Frontal cortex (tissue), 4 donors: Measurements from ENCODE around the gene CDK12. TPM values are rescaled to one million over a fixed set of nuclear protein-coding genes. Genes with fewer than 3 reads are reported as not detected.
"Not testable (repeated sequence)": the region's sequence is repeated elsewhere in the genome, so short reads cannot be mapped to it uniquely, and the experiment has no call there.

Source experiments
- DNase-seq, 2 donors: peaks; one replicate each; pipeline ENCODE4 v3.0.0; 2012; ENCODE audit warnings: low spot score in 2 of 2
- FAIRE-seq: peaks from 2 replicates; lab custom pipeline; 2012; peaks lifted over from hg19 to GRCh38; lab: Jason Lieb, UNC
- total RNA-seq: library from RNA; depleted of rRNA; stranded (reverse); fragments of >200 nt; gene quantifications from one replicate; pipeline ENCODE4 v1.2.3, GENCODE V29; 2014
- donor health status: control.
- donor health status: control.
- donor health status: control.

CDK12 gene
- total RNA-seq, 1 donor from 2014 or later: 16.7 TPM

DNA sequence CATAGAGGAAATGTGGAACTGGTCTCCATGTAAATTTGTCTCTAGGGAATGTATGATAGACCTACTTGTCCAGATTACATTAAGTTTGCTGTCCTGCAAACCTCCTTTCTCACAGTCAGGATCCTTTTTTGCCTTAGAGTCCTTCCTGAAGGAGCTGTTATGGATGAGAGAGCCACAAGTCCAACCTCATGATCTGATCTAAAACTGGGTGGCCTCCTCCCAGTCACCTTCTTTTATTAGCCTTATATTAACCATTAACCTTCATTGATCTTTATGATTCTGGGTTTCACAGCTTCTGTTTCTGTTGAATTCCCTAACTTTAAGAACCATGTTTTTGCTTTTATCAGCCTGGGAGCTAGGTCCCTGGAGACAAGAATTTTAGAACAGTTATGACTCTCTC, 82.4 kb downstream of the CDK12 start:
- DNase-seq (no peak), FAIRE-seq (no peak)

- not testable (repeated sequence) for DNase-seq, FAIRE-seq
Measured at GRCh38 chr17:39544361-39544760, 83.1 kb downstream of the CDK12 start.

DNA sequence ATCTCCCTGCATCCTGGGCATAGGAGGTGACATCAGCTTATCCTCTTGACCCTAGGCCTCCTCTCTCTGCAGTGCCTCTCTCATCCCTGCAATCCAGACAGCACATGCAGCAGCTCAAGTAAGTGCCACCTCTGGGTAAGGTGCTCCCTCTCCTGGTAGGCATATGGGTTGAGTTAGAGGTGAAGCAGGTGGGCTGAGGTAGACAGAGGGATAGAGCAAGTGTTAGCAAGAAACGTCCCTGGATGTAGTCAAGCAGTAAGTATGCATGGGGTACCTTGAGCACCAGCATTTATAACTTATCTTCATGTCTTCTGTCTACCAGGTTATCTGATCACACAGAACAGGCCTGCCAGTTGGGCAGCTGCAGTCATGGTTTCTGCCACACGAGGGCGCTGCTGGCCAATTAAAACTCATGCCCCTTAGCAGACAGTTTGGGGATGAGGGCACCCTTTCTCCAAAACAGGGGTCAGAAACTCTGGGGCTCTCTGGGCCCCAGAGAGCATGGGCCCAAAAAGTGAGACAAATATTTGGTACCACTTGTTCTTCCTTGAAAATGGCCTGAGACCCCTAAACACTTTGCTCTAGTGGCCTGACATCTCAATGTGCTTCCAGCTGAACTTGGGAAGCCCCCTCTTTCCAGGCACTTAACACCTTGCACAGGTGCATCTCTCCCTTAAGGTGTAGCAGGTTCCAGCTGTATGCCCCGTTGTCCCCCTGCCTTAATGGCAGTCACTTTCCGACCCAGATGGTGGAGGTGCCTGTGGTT, 86.6 kb downstream of the CDK12 start:
- FAIRE-seq: no peak
- DNase-seq: peak in 1 of 2 donors; percentile 67

DNA sequence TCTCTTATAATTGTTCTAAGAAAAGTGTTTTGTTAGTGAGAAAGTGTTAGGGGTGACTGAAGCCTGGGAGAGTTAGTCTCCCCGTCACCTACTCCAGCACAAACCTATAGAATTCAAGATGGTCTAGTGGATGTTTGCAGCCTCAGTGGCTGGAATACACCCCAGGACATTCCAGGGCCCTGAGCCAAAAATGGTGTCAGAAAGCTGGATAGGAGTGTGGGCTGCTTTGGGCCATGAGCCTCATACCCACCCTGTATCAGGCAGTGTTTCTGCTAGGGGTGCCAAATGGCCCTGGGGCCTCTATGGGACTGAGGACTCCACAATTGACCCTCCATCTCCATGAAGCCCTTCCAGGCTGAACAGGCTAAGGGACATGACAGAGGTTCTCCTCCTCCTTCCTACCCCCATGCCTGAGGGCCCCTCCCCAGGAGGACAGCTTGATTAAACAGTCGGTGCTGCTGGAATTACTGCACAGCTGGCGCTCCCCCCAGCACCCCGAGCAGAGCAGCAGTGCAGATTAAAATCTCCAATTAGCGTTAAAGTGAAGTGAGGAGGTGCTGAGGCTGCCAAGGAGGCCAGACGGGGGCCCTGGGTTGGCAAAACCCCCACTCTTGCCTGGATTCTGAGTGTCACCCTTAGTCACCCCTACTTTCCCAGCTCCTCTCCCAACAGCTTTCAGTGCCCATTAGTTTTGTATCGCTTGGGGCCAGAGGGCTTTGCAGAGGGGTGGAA, 87.4 kb downstream of the CDK12 start:
- no peak for FAIRE-seq

GRCh38 chr17:39549747-39550573, 88.7 kb downstream of the CDK12 start:
- DNase-seq: no peak

More for the DNA sequence above, 87.4 kb downstream of the CDK12 start:
- no peak for DNase-seq

GRCh38 chr17:39551879-39552278, 90.6 kb downstream of the CDK12 start:
- DNase-seq (no peak), FAIRE-seq (no peak)

More at GRCh38 chr17:39549747-39550573, 88.7 kb downstream of the CDK12 start:
- no peak for FAIRE-seq

GRCh38 chr17:39553341-39553945, 92.2 kb downstream of the CDK12 start:
- DNase-seq: no peak

DNA sequence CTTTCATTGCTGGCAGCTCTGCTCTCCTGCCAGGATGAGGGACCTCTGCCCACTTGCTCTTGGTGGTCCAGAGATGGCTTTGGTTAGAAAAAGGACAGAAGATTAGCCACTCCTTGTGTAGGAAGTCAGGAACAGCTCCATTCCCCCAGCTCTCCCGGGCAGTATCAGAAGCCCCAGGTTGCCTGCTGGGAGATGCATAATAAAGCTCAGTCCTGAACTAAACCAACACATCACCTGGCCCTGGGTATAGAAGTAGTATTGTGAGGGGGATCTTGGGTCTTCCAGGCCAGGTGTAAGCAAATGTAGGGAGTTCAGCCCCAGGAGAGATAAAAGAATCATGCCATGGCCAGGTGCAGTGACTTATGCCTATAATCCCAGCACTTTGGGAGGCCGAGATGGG, 94.1 kb downstream of the CDK12 start:
- FAIRE-seq (no peak), DNase-seq (no peak)

More at GRCh38 chr17:39553341-39553945, 92.2 kb downstream of the CDK12 start:
- no peak for FAIRE-seq

GRCh38 chr17:39556423-39556822, 95.1 kb downstream of the CDK12 start:
- FAIRE-seq: no peak
- no peak for DNase-seq

- FAIRE-seq (no peak), DNase-seq (no peak)
Measured at GRCh38 chr17:39562395-39562794, 101.1 kb downstream of the CDK12 start.

- FAIRE-seq (no peak), DNase-seq (no peak)
Measured at GRCh38 chr17:39562976-39563375, 101.7 kb downstream of the CDK12 start.

GRCh38 chr17:39563476-39563875, 102.2 kb downstream of the CDK12 start:
- DNase-seq (no peak), FAIRE-seq (no peak)

DNA sequence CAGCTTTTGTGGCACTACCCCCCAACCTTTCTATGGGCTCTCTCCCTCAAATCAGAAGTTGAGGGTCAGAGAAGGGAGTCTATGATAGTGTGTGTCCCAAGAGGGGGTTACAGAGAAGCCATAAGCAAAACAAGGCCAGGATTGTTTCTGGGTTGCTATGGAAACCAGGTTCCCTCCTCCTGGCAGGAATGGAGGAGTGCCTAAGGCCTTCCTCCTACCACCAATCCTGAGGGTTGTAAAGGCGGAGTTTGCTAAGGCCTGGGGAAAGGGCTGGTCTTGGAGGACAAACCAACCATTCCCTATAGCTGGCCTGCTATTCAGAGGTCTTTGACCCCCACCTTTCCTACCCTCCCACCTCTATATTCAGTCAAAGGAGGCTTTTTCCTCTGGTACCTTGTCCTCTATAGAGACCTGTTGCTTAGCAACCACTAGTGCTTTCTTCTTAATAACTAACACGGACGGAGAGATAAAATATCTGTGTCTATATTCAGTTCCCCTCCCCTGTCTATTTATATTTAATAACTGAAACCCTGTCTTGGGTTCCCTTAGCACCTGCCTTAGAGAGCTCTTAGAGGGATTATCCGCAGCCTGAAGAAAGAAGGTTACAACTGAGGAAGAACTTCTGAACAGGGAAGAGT, 103.0 kb downstream of the CDK12 start:
- FAIRE-seq (no peak), DNase-seq (no peak)

GRCh38 chr17:39566094-39566850, 105.0 kb downstream of the CDK12 start:
- DNase-seq (no peak), FAIRE-seq (no peak)

DNA sequence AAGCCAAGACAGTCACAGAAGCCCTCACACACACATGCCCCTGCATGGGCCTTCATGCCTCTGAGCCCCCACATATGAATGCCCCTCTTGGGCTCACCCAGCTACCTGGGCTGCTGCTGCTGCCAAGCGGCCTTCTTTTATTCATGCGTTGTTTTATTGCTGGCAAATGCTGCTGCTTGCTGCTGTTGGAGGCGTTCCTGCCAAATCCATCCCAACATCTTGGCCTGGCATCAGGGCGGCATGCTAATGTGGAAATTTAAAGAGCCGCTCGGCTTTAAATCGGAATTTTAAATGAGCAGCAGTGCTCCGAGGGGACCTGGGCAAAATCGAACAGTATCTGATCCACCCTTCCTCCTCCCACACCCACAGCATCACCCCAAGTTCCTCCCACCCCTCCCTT, 107.4 kb downstream of the CDK12 start:
- FAIRE-seq: no peak
- DNase-seq: no peak

GRCh38 chr17:39569126-39569525, 107.8 kb downstream of the CDK12 start:
- FAIRE-seq (no peak), DNase-seq (no peak)

GRCh38 chr17:39572121-39572520, 110.8 kb downstream of the CDK12 start:
- FAIRE-seq (no peak), DNase-seq (no peak)

- peak; percentile 65 to 74 for DNase-seq
- FAIRE-seq: no peak
Measured at GRCh38 chr17:39573447-39574298, 112.4 kb downstream of the CDK12 start.
